Measurements from ENCODE around the gene MELTF. TPM values are rescaled to one million over a fixed set of nuclear protein-coding genes. Genes with fewer than 3 reads are reported as not detected.

The MELTF gene
- polyA plus RNA-seq, 1 donor from 2014 or later: 0.09 TPM

DNA sequence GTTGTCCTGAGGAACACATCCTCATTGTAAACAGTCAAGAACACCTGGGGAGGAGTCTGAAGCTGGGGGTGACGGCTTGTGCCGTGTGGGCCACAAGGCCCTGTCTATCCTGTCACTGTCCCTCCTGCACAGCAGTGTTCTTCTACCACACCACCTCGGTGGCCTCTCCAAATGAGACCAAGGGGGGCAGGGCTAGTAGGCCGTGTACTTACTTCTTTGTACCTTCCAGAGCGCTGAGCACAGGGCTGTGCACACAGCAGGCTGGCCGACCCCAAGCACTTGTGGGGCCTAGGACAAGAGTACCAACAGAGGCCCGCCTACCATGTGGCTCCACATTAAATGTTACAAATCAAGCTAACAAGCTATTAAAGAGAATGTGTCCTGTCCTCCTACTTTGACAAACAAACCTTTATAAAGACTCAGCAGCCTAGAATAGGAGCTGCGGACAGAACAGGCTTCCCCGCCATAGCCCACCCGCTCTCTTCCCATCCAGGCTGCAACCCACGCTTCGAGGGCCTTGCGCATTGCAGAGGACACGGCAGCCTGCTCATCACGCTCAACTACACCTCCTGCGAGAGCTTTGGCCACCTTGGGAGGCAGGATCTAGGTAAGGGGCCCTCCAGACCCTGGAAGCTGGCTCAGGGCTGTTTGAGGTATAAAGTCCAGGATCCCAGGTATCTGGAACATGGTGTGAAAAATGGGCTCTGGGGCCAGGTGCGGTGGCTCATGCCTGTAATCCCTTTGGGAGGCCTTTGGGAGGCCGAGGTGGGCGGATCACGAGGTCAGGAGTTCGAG, 30.5 kb downstream of the MELTF start:
- no peak overlapping the region for H3K4me2 ChIP-seq (ENCODE audit: low read length)
- H3K9me3 ChIP-seq (ENCODE audit: low read length): no peaks in the 10 kb centered on the region
- no peak overlapping the region for H3K27ac ChIP-seq (ENCODE audit: low read length)
- H3K9me2 ChIP-seq (ENCODE audit: insufficient read depth, low read length): no peaks in the 10 kb centered on the region
- H3K36me3 ChIP-seq (ENCODE audit: insufficient read depth, low read length): no peaks in the 10 kb centered on the region
- H3K27me3 ChIP-seq (ENCODE audit: insufficient read depth, low read depth, low read length): peaks cover 4% of the 10 kb centered on the region
- no peaks in the 10 kb centered on the region for H4K20me1 ChIP-seq (ENCODE audit: insufficient read depth)
- H3K4me3 ChIP-seq (ENCODE audit: low read length): no peak overlapping the region
- no peaks in the 10 kb centered on the region for H3F3A ChIP-seq (ENCODE audit: insufficient read depth, low read length, poor library complexity, severe bottlenecking)
- no peak overlapping the region for H3K9ac ChIP-seq (ENCODE audit: low read length)
- H3K79me2 ChIP-seq (replicated peaks; ENCODE audit: insufficient read depth, low read length): no peaks in the 10 kb centered on the region
- no peak for TF ChIP-seq SMC3 (conservative IDR thresholded peaks at IDR 0.05; ENCODE audit: poor library complexity)
- no peak overlapping the region for H2AFZ ChIP-seq (ENCODE audit: low read depth, low read length)

DNA sequence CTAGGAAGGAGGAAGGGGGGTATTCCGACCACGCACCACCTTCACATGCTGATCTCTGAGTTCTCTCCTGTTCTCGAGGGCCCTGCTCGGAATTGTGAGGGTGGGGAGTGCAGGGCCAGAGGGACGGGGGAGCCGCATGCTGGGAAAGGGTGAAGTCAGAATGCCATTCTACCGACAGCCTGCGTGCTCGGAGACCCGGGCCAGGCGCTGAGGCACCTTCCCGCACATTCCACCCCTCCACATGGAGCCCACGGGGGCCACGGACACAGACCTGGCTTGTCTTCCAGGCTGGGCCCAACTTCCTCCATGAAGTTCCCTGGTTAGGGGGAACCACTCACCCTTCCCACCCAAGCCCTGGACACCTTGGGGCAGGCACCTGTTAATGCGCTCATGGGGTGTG, 32.3 kb downstream of the MELTF start:
- H3K9me2 ChIP-seq (ENCODE audit: insufficient read depth, low read length): no peaks in the 10 kb centered on the region
- H3K27ac ChIP-seq (ENCODE audit: low read length): no peak overlapping the region
- H2AFZ ChIP-seq (ENCODE audit: low read depth, low read length): no peak overlapping the region
- no peak overlapping the region for H3K4me3 ChIP-seq (ENCODE audit: low read length)
- no peaks in the 10 kb centered on the region for H3K36me3 ChIP-seq (ENCODE audit: insufficient read depth, low read length)
- H3K9me3 ChIP-seq (ENCODE audit: low read length): no peaks in the 10 kb centered on the region
- no peaks in the 10 kb centered on the region for H3K27me3 ChIP-seq (ENCODE audit: insufficient read depth, low read depth, low read length)
- H3K79me2 ChIP-seq (replicated peaks; ENCODE audit: insufficient read depth, low read length): no peaks in the 10 kb centered on the region
- no peaks in the 10 kb centered on the region for H3F3A ChIP-seq (ENCODE audit: insufficient read depth, low read length, poor library complexity, severe bottlenecking)
- no peaks in the 10 kb centered on the region for H4K20me1 ChIP-seq (ENCODE audit: insufficient read depth)
- TF ChIP-seq, protein P1, sequence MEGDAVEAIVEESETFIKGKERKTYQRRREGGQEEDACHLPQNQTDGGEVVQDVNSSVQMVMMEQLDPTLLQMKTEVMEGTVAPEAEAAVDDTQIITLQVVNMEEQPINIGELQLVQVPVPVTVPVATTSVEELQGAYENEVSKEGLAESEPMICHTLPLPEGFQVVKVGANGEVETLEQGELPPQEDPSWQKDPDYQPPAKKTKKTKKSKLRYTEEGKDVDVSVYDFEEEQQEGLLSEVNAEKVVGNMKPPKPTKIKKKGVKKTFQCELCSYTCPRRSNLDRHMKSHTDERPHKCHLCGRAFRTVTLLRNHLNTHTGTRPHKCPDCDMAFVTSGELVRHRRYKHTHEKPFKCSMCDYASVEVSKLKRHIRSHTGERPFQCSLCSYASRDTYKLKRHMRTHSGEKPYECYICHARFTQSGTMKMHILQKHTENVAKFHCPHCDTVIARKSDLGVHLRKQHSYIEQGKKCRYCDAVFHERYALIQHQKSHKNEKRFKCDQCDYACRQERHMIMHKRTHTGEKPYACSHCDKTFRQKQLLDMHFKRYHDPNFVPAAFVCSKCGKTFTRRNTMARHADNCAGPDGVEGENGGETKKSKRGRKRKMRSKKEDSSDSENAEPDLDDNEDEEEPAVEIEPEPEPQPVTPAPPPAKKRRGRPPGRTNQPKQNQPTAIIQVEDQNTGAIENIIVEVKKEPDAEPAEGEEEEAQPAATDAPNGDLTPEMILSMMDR (IDR thresholded peaks at IDR 0.05; ENCODE audit: poor library complexity, severe bottlenecking): no peak
- TF ChIP-seq TAF1 (IDR thresholded peaks at IDR 0.05; ENCODE audit: low read depth): no peak
- no peak for TF ChIP-seq EP300 (conservative IDR thresholded peaks at IDR 0.05; ENCODE audit: poor library complexity, severe bottlenecking)
- TF ChIP-seq RAD21 (conservative IDR thresholded peaks at IDR 0.05): no peak
- no peak for TF ChIP-seq POLR2AphosphoS5 (IDR thresholded peaks at IDR 0.05)
- no peak for TF ChIP-seq MXI1 (conservative IDR thresholded peaks at IDR 0.05; ENCODE audit: poor library complexity, severe bottlenecking)
- TF ChIP-seq REST (IDR thresholded peaks at IDR 0.05; ENCODE audit: borderline replicate concordance): no peak
- TF ChIP-seq EZH2 (IDR thresholded peaks at IDR 0.05; ENCODE audit: borderline replicate concordance, insufficient read depth, low read length, poor library complexity, severe bottlenecking): no peak
- no peak for TF ChIP-seq SMC3 (conservative IDR thresholded peaks at IDR 0.05; ENCODE audit: poor library complexity)
- no peak overlapping the region for H3K9ac ChIP-seq (ENCODE audit: low read length)
- no peak overlapping the region for H3K4me2 ChIP-seq (ENCODE audit: low read length)
